Natural killer cell (primary cell): Measurements from ENCODE around the gene SMIM20. TPM values are rescaled to one million over a fixed set of nuclear protein-coding genes. Genes with fewer than 3 reads are reported as not detected.

ENCODE experiments used
- ATAC-seq, 3 donors: fragments of 150-1000 bp in 2 of 3; fragments of 200-7000 bp in 1 of 3; cut with Tn5 transposase; 1 replicate in 1 of 3; 2 replicates in 2 of 3; pipeline ENCODE4 v1.10.0; 2021; ENCODE audit warnings: mild to moderate bottlenecking in 2 of 3, moderate library complexity in 2 of 3
- DNase-seq, 2 donors: peaks; one replicate each; pipeline versions ENCODE4 v3.0.0 to v3.0.0-alpha.2; 2013 to 2021; ENCODE audit warnings: mixed read lengths in 1 of 2
- H3K27ac ChIP-seq: one replicate; pipeline ENCODE4 v1.5.1; 2013; ENCODE audit warnings: mild to moderate bottlenecking, low read length
- H3K27me3 ChIP-seq: one replicate; pipeline ENCODE4 v1.6.1; 2013; ENCODE audit warnings: low read length; ENCODE audit not compliant: control insufficient read depth, insufficient read depth
- H3K36me3 ChIP-seq: one replicate; pipeline ENCODE4 v1.6.1; 2013; ENCODE audit warnings: low read length; ENCODE audit not compliant: control insufficient read depth, insufficient read depth
- H3K4me1 ChIP-seq: one replicate; pipeline ENCODE4 v1.6.1; 2013; ENCODE audit warnings: low read length; ENCODE audit not compliant: control insufficient read depth, insufficient read depth
- H3K4me3 ChIP-seq: one replicate; pipeline ENCODE4 v1.5.1; 2013; ENCODE audit warnings: low read length
- H3K9me3 ChIP-seq: one replicate; pipeline ENCODE4 v1.6.1; 2013; ENCODE audit warnings: low read length; ENCODE audit not compliant: control insufficient read depth, insufficient read depth
- H3K27ac Mint-ChIP-seq, 2 donors: one replicate each; pipeline ENCODE4 v1.8.0; 2022; ENCODE audit warnings: mild to moderate bottlenecking in 2 of 2, mixed read lengths in 2 of 2, moderate library complexity in 1 of 2
- H3K27me3 Mint-ChIP-seq, 2 donors: one replicate each; pipeline ENCODE4 v1.8.0; 2022; ENCODE audit warnings: low read depth in 2 of 2, mixed read lengths in 2 of 2
- H3K36me3 Mint-ChIP-seq: one replicate; pipeline ENCODE4 v1.8.0; 2022; ENCODE audit warnings: mixed read lengths
- H3K4me1 Mint-ChIP-seq, 2 donors: one replicate each; pipeline ENCODE4 v1.8.0; 2022; ENCODE audit warnings: mixed read lengths in 2 of 2
- H3K4me3 Mint-ChIP-seq: one replicate; pipeline ENCODE4 v1.8.0; 2022; ENCODE audit warnings: mild to moderate bottlenecking, moderate library complexity, mixed read lengths
- H3K9me3 Mint-ChIP-seq, 2 donors: one replicate each; pipeline ENCODE4 v1.8.0; 2022; ENCODE audit warnings: mixed read lengths in 2 of 2
- WGBS: methylation state at CpG from one replicate; pipeline ENCODE4 v1.1.7; 2013; ENCODE audit warnings: missing lambda C conversion rate; ENCODE audit not compliant: insufficient coverage; 5-methylcytosine and 5-hydroxymethylcytosine counted together
- intact Hi-C: fragments of 100-400 bp; cut with micrococcal nuclease; formaldehyde crosslinking; loops from one replicate; pipeline ENCODE4 v1.14.2; 2022
- total RNA-seq, 4 donors: library from RNA; stranded (reverse); fragments of 120-200 nt in 1 of 4; gene quantifications; one replicate each; pipeline versions ENCODE4 v1.2.3 to v1.2.4, GENCODE V29; 2013 to 2022
- TF ChIP-seq, protein P1 (sequence below): fragments of 200-600 bp; IDR thresholded peaks from one replicate; pipeline ENCODE4 v1.8.0; 2022; ENCODE audit warnings: antibody characterized with exemption

SMIM20 gene
- total RNA-seq, 3 donors from 2014 or later (not counting 1 experiment from before 2014, with no cell fraction given): 10.3 to 11.5 (median 10.3) TPM

DNA sequence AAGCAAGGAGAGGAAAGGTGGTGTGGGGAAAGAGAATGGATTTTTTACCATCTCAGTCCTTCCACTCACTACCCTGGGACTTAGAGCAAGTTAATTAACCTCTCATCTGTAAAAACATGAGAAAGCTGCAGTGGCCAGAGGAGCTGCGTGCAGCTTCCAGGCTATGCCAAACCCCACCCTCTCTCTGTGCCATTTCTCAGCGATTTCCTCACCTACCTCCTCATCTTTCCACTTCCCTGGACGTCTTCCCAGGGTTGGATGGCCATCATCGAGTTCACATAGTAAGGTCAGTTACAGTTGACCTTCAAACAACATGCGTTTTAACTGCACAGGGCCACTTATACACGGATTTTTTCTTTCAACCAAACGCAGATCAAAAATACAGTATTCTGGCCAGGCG lies 64.3 kb downstream of the SMIM20 start:
- H3K4me1 Mint-ChIP-seq: no peaks in the 10 kb centered on the region
- TF ChIP-seq, protein P1, sequence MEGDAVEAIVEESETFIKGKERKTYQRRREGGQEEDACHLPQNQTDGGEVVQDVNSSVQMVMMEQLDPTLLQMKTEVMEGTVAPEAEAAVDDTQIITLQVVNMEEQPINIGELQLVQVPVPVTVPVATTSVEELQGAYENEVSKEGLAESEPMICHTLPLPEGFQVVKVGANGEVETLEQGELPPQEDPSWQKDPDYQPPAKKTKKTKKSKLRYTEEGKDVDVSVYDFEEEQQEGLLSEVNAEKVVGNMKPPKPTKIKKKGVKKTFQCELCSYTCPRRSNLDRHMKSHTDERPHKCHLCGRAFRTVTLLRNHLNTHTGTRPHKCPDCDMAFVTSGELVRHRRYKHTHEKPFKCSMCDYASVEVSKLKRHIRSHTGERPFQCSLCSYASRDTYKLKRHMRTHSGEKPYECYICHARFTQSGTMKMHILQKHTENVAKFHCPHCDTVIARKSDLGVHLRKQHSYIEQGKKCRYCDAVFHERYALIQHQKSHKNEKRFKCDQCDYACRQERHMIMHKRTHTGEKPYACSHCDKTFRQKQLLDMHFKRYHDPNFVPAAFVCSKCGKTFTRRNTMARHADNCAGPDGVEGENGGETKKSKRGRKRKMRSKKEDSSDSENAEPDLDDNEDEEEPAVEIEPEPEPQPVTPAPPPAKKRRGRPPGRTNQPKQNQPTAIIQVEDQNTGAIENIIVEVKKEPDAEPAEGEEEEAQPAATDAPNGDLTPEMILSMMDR: no peak
- ATAC-seq: no peak
- Histone ChIP-seq H3K36me3 (no peaks in the 10 kb centered on the region), H3K27ac (no peak overlapping the region), H3K9me3 (no peaks in the 10 kb centered on the region), H3K4me1 (no peaks in the 10 kb centered on the region), H3K27me3 (no peaks in the 10 kb centered on the region), H3K4me3 (no peak overlapping the region)
- no peaks in the 10 kb centered on the region for H3K36me3 Mint-ChIP-seq
- no peaks in the 10 kb centered on the region for H3K9me3 Mint-ChIP-seq
- 82% methylated on average over 8 of the region's 8 CpGs for WGBS
- H3K27ac Mint-ChIP-seq: no peak overlapping the region
- H3K27me3 Mint-ChIP-seq: peaks cover 0 to 8% of the 10 kb centered on the region in 2 donors
- no peak for DNase-seq
- intact Hi-C loops: no loop called here
- H3K4me3 Mint-ChIP-seq: no peak overlapping the region

Other genes with a start within 250 kb of the SMIM20 start
- gene SEL1L3, start 51.2 kb upstream of the SMIM20 start, total RNA-seq: 10 to 100 TPM; 45.4 to 61.0 (median 45.7) TPM